CD4-positive, alpha-beta T cell treated with Interleukin-21 for 1 hour (primary cell): ENCODE data around the gene WDR26.

Experiments
- DNase-seq: peaks from one replicate; pipeline ENCODE4 v3.0.0-alpha.2; 2020

The WDR26 gene

DNA sequence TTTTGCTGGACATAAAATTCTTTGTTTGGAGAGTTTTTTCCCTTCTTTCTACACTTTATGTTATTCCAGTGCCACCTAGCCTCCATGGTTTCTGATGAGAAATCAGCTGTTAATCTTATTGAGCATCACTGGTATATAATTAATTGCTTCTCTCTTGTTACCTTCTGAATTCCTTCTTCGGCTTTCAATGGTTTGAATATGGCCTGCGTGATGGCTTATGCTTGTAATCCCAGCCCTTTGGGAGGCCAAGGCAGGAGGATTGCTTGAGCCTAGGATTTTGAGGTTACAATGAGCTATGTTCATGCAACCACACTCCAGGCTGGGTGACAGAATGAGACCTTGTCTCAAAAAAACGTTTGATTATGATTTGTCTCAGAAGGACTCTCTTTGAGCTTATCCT lies 90.9 kb downstream of the WDR26 start:
- no peak for DNase-seq

GRCh38 chr1:224340453-224341384 lies 93.9 kb downstream of the WDR26 start:
- peak; percentile 31 for DNase-seq

GRCh38 chr1:224339442-224340033 lies 95.1 kb downstream of the WDR26 start:
- DNase-seq = no peak

DNA sequence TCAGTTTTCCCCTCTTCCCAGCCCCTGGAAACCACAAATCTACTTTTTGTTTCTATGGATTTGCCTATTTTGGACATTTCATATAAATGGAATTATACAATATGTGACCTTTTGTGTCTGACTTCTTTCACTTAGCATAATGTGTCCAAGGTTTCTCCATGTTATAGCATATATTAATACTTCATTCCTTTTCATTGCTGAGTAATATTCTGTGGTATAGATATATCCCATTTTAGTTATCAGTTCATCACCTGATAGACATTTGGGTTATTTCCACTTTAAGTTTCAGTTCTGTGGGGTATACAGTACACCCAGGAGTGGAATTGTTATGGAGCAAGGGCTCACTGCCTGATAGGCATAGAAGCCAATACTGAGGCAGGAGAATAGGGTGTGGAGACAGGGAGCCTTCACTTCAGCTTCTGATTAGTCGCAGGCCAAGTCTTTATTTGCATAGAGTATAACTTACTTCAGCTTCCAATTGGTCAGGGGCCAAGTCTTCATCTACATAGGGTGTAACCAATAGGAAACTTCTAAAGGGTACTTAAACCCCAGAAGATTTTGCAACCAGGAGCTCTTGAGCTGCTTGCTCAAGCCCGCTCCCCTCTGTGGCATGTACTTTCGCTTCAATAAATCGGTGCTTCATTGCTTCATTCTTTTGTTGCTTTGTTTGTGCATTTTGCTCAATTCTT lies 96.3 kb downstream of the WDR26 start:
- no peak for DNase-seq
